IPS-18c (cell line): Measurements from ENCODE around the gene ZBTB16.

Source experiments
- H3K4me3 ChIP-seq: 2 replicates; pipeline ENCODE4 v1.7.0; 2013; ENCODE audit warnings: low read depth, mild to moderate bottlenecking, low read length, moderate library complexity; ENCODE audit not compliant: insufficient read depth
- H3K9me3 ChIP-seq: one replicate; pipeline ENCODE4 v1.6.1; 2013; ENCODE audit warnings: mild to moderate bottlenecking, low read length, moderate library complexity; ENCODE audit not compliant: control insufficient read depth, insufficient read depth

ZBTB16 gene

GRCh38 chr11:114145166-114145775, 85.8 kb downstream of the ZBTB16 start:
- no peak overlapping the region for H3K4me3 ChIP-seq
- peaks cover 2% of the 10 kb centered on the region for H3K9me3 ChIP-seq

- peaks cover 2% of the 10 kb centered on the region for H3K9me3 ChIP-seq
- no peak overlapping the region for H3K4me3 ChIP-seq
Observed at GRCh38 chr11:114147375-114148012, 88.0 kb downstream of the ZBTB16 start.

GRCh38 chr11:114148013-114148382, 88.5 kb downstream of the ZBTB16 start:
- Histone ChIP-seq H3K4me3 (no peak overlapping the region), H3K9me3 (peaks cover 2% of the 10 kb centered on the region)

- Histone ChIP-seq H3K4me3 (no peak overlapping the region), H3K9me3 (no peaks in the 10 kb centered on the region)
Observed at GRCh38 chr11:114149689-114150407, 90.3 kb downstream of the ZBTB16 start.

- Histone ChIP-seq H3K4me3 (no peak overlapping the region), H3K9me3 (no peaks in the 10 kb centered on the region)
Observed at GRCh38 chr11:114150671-114151070, 91.2 kb downstream of the ZBTB16 start.

- Histone ChIP-seq H3K4me3 (no peak overlapping the region), H3K9me3 (no peaks in the 10 kb centered on the region)
Observed at GRCh38 chr11:114151631-114152030, 92.1 kb downstream of the ZBTB16 start.

- H3K9me3 ChIP-seq = no peaks in the 10 kb centered on the region
- H3K4me3 ChIP-seq = no peak overlapping the region
Observed at GRCh38 chr11:114152162-114152561, 92.7 kb downstream of the ZBTB16 start.

GRCh38 chr11:114152785-114153184, 93.3 kb downstream of the ZBTB16 start:
- Histone ChIP-seq H3K9me3 (no peaks in the 10 kb centered on the region), H3K4me3 (no peak overlapping the region)

- Histone ChIP-seq H3K9me3 (no peaks in the 10 kb centered on the region), H3K4me3 (no peak overlapping the region)
Observed at GRCh38 chr11:114153224-114153623, 93.7 kb downstream of the ZBTB16 start.

- Histone ChIP-seq H3K9me3 (no peaks in the 10 kb centered on the region), H3K4me3 (no peak overlapping the region)
Observed at GRCh38 chr11:114154271-114155047, 94.9 kb downstream of the ZBTB16 start.

- H3K9me3 ChIP-seq = no peaks in the 10 kb centered on the region
- H3K4me3 ChIP-seq = no peak overlapping the region
Observed at GRCh38 chr11:114155116-114155515, 95.6 kb downstream of the ZBTB16 start.

- Histone ChIP-seq H3K4me3 (no peak overlapping the region), H3K9me3 (no peaks in the 10 kb centered on the region)
Observed at GRCh38 chr11:114156131-114156581, 96.6 kb downstream of the ZBTB16 start.

GRCh38 chr11:114156782-114157181, 97.3 kb downstream of the ZBTB16 start:
- peaks cover 2% of the 10 kb centered on the region for H3K9me3 ChIP-seq
- H3K4me3 ChIP-seq = no peak overlapping the region

- Histone ChIP-seq H3K9me3 (peaks cover 2% of the 10 kb centered on the region), H3K4me3 (no peak overlapping the region)
Observed at GRCh38 chr11:114157476-114158050, 98.1 kb downstream of the ZBTB16 start.

- H3K4me3 ChIP-seq = no peak overlapping the region
- peaks cover 2% of the 10 kb centered on the region for H3K9me3 ChIP-seq
Observed at GRCh38 chr11:114158421-114158820, 98.9 kb downstream of the ZBTB16 start.

- H3K4me3 ChIP-seq = no peak overlapping the region
- H3K9me3 ChIP-seq = peaks cover 2% of the 10 kb centered on the region
Observed at GRCh38 chr11:114158886-114159285, 99.4 kb downstream of the ZBTB16 start.

- peaks cover 2% of the 10 kb centered on the region for H3K9me3 ChIP-seq
- H3K4me3 ChIP-seq = no peak overlapping the region
Observed at GRCh38 chr11:114159320-114159719, 99.8 kb downstream of the ZBTB16 start.
